ENCODE results near the gene CSNK1G2.

DNA sequence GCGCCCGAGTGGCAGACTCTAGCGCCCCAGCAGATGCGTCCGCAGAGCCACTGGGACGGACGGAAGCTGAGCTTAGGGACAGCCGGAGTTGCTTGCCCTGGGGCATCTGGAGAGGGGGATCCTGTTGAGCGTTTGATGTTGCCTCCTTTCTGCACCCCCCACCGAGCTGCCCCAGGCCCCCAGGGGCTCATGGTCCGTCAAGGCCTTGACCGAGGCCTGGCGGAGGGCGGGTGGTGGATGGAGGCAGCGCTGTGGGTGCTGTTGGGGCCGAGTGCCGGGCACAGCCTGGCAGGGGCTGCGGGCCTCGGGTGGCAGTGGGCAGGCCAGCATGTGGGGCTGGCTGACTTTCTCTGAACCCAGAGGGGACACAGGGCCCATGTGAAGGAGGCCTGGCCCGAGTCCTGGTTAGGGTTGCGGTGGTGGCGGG is 2.7 kb downstream of the CSNK1G2 start:
- TF ChIP-seq POLR2A (IDR thresholded peaks at IDR 0.05; ENCODE audit: low read depth) (no peak), CTCF (IDR thresholded peaks at IDR 0.05) (no peak), EP300 (IDR thresholded peaks at IDR 0.05) (no peak), POLR2AphosphoS5 (IDR thresholded peaks at IDR 0.05) (no peak)

All from esophagus muscularis mucosa (tissue), 4 donors.